DMS 273 treated with DMSO at 0.1 percent for 48 hours (cell line): Measurements from ENCODE around the gene ZNRF3.
"Not testable (repeated sequence)": the region's sequence is repeated elsewhere in the genome, so short reads cannot be mapped to it uniquely, and the experiment has no call there.

Experiments used
- DNase-seq: peaks from one replicate; lab custom pipeline; 2025; lab: John Stamatoyannopoulos, UW

The ZNRF3 gene

DNA sequence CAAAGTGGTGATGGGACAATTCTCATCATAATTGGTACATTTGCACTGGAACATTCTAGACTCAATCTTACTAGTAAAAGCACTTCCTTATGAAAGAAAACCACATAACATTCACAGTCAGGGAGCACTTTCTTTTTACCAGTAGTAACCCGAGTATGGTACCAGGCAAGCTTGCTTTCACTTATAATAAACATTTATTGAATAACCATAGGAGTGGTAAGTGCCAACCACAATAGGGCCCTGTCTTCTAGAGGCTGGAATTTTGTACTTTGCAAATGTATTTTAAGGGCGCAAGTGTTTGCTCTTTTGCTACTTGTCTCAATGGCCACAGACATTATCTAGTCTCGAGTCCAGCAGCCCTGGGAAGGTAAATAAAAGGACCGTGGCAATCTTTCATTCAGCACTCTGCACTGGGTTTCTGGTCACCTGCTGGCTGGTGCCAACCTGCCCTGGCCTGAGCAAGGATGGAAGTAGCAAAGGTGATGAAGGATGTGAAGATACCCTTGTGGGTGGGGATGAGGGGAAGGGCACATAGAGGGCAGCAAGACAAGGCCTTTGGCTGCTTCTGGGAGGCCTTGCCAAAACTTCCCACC, 154.1 kb downstream of the ZNRF3 start:
- DNase-seq = no peak

DNA sequence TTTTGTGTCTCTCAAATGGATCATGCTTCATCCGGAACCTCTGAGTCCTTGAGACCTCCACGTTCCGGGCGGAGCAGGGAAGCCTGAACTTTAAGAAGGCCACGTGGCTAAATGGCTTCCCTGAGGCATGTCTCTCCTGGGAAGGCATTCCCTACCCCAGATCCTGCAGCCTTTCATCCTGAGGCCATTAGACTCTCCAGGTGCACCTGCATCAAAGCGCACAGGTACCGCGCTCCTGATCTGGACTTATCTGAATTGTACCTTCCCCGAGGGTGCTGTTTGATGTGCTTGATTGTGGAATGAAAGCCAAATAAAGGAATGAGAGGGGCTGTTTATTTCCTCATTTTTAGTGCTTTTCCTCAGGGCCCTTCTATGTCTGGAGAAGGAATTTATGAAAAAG, 155.8 kb downstream of the ZNRF3 start:
- DNase-seq = no peak

DNA sequence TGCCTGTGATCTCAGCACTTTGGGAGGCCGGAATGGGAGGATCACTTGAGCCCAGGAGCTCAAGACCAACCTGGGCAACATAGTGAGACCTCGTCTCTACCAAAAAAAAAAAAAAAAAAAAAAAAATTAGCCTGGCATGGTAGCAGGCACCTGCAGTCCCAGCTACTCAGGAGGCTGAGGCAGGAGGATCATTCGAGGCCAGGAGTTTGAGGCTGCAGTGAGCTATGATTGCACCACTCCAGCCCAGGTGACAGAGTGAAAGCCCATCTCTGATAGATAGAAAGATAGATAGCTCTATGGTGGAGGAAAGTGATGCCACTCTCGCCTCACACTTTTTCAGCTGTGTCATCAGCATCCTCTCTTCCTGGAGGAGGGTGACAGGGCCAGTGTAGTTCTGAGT, 156.3 kb downstream of the ZNRF3 start:
- not testable (repeated sequence) for DNase-seq

GRCh38 chr22:29040385-29041275, 157.3 kb downstream of the ZNRF3 start:
- peak; percentile 12 for DNase-seq

- DNase-seq = no peak
These were observed 158.0 kb downstream of the ZNRF3 start for GRCh38 chr22:29041408-29041807.

DNA sequence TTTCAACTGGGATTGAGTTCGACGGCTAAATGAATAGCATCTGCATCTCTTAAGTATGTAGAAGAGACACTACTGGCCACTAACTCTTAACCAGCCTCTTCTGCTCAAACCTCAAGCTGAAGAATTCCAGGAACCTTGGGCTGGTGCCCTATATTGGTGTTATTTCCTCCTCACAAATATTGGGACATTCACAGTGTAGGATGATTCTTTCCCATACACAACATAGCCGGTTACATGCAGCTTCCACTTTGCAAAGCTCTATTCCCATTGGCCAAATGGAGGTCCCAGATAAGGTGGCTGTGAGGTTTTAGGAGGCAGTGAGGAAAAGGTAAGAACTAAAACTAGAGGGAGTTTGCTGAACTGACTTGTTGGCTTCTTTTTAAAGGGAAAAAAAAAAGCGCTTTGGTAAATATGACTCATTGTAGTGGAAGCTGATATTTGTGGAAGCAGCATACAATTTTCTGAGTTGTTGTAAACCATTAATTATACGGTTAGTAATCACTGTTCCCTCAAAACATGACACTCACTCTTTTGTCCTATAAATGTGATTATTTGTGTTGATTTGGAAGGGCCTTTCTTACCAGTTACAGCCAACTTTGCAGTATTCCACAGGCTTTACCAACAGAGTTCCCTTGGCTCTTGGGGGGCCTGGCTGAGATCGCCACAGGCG, 160.7 kb downstream of the ZNRF3 start:
- DNase-seq = no peak

- no peak for DNase-seq
These were observed 161.3 kb downstream of the ZNRF3 start for GRCh38 chr22:29044657-29045176.

DNA sequence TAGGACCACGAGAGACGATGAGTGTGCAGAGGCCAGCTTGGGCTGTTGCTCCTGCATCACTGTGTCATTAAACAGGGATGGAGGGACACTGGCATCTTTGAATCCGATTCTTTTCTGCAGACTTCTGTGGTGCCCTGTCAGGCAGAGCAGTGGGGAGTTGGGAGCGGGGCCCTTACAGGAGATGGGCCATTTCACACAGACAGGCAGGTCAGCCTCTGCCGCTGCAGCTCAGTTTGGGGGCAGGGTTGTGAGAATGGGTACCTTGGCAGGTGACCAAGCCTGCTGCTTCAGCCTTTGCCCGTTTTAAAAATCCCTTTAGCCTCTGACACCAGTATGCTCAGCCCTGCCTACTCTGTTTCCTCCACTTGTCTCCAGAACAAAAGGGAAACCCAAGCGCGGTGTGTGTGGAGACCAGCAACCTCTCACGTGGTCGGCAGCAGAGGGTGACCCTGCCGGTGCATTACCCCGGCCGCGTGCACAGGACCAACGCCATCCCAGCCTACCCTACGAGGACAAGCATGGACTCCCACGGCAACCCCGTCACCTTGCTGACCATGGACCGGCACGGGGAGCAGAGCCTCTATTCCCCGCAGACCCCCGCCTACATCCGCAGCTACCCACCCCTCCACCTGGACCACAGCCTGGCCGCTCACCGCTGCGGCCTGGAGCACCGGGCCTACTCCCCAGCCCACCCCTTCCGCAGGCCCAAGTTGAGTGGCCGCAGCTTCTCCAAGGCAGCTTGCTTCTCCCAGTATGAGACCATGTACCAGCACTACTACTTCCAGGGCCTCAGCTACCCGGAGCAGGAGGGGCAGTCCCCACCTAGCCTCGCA, 165.7 kb downstream of the ZNRF3 start:
- DNase-seq = no peak

- DNase-seq = no peak
These were observed 166.4 kb downstream of the ZNRF3 start for GRCh38 chr22:29049655-29050263.

GRCh38 chr22:29050457-29050856, 167.1 kb downstream of the ZNRF3 start:
- DNase-seq = no peak

DNA sequence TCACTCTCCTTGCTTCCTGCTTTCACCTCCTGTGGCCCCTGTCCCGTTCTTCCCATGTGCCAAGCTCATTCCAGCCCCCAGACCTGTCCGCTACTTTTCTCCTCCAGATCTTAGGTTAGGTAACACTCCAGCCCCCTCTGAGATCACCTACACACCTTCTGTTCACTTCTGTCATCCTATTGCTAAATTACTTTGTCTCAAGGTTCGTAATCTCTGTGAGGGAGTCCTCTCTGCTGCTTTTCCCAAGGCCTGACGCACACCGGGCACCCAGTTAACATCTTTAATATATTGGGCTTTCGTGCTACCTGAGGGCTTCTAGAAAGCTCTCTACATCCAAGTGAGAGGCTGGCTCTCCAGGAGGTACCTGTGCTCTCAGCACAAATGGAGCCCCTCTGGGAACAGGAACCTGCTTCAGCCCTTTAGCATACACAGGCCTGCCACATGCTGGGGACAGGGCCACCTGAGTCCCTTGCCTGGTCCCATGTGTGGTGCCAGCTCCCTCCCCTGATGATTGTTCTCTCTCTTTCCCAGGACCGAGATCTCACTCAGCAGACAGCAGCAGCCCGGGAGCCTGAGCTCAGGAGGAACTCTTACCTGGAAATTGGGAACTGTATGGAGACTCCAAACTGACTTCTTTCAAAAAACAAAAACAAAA, 169.8 kb downstream of the ZNRF3 start:
- DNase-seq = no peak

DNA sequence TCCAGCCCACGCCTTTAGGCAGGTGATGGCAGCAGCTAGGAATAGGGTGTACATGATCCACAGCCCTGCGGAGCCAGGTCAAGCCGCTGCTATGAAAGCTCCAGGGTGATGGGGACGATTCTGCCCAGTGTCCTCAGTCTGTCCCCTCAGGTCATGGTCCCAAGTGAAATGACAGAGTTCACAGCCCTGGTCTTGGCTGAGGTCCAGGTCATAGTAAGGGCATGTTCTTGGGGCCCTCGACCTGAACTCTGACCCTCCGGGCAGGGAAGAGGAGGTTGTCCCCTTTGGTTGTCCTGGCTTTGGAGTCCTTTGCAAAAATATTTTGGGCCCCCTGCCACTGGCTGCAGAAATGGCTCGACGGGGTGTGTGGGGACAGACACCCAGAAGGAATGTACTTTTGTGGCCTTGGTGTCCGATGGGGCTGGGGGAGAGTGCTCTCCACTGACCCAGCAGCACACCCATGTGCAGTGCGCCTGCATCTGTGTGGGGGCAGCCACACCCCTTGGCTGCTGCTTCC, 170.9 kb downstream of the ZNRF3 start:
- DNase-seq = no peak

DNA sequence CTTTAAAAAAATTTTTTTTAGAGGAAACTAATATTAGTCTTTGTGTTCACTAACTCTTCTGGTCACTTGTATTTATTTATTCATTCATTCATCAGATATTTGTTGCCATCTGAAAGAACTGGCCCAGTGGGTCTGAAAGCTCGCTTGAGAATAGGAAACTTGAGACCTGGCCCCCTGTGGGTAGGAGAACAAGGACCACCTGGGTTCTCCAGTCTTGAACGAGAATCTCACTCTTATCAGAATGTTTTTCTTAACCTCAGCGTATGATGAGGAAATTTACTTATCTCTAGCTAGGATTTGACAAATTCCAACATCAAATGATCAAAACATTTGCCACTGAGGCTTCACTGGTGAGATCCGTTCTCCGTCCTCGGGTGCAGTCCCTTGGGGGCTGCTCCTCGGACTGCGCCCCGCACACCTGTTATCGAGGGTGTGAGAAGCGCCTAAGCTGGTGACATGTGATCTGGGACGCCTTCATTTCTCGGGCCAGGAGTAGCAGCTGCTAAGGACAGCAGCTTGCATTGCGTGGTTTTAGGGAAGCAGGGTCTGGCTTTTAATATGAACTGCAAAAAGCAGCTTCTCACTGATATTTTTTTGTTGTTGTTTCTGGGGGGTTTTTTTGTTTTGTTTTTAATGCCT, 171.9 kb downstream of the ZNRF3 start:
- DNase-seq = no peak

GRCh38 chr22:29056472-29056871, 173.1 kb downstream of the ZNRF3 start:
- DNase-seq = no peak

- DNase-seq = no peak
These were observed 177.0 kb downstream of the ZNRF3 start for GRCh38 chr22:29060251-29060869.

GRCh38 chr22:29060931-29061330, 177.6 kb downstream of the ZNRF3 start:
- no peak for DNase-seq

DNA sequence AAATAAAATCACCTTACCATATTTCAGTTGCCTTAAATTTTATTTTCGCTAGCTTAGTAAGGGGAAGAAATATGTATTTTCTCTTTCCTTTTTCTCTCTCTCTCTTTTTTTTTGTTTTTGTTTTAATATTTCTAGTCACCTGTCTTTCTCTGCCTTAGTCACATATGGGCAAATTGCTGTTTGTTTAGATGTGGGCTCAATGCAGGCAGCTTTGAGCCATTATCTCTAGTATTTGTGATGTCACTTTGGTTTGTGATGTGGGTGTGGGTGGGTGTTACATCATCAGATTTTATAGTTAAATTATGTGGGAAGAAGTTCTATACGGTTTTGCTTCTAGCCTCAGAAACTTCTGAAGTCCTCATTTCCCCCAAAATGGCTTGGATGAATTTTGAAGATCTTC, 178.4 kb downstream of the ZNRF3 start, which contains the start of gene C22orf31:
Gene C22orf31 (minus strand): TSS at position 59 of the 400 bp plus-strand sequence. CDS start 39 bp downstream, at position 20.
- no peak for DNase-seq

GRCh38 chr22:29062286-29062821, 179.0 kb downstream of the ZNRF3 start:
- no peak for DNase-seq

GRCh38 chr22:29065468-29066190, 182.3 kb downstream of the ZNRF3 start:
- no peak for DNase-seq
